ENCODE data around the gene MEAK7. TPM values are rescaled to one million over a fixed set of nuclear protein-coding genes. Genes with fewer than 3 reads are reported as not detected.

The MEAK7 gene
- total and polyA plus RNA-seq, 2 of the 4 experiments (the other 2 are of a cell fraction) = 27.4 to 39.0 TPM

DNA sequence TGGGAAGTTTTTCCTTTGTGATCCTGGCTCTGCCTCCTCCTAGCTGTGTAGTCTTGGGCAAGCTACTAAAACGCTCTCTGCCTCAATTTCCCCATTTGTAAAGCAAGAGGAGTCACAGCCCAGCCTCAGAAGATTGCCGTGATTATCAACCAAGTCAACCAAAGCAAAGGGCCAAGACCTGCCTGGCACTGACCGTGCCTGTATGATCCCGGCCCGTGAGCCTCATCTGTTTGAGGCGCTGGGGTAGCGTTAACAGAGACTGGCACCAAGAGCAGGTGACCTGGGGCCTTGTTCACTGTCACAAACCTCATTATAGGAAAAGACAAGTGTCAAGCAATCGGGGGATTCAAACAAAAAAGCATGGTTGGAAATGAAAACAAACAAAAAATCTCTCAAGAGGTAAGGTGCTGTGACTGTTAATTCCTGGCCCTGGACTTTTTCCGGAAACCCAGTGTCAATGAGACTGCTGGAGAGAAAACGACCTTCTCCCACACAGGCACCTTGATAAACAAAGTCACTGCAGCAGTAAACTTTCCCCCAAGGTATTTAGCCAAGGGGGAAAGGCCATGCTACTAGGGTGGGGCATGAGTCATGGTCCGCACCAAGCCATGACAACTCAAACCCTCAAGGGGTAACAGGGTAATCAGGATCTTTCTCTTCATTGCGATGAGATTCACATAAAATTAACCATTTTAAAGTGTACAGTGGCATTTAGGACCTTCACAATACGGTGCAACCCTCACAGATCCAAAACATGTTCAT, 5.4 kb downstream of the MEAK7 start:
- Histone ChIP-seq H3K27me3 (ENCODE audit: control insufficient read depth, insufficient read depth, low read length) (no peaks in the 10 kb centered on the region), H2BK15ac (ENCODE audit: low read depth, low read length) (no peak overlapping the region; the same call in 2 of the 3 replicates), H3K9ac (ENCODE audit: low read depth, low read length) (no peak overlapping the region), H2BK120ac (ENCODE audit: low read depth, low read length) (no peak overlapping the region), H2AFZ (replicated peaks; ENCODE audit: low read length, poor library complexity) (no peak overlapping the region), H3K4ac (ENCODE audit: low read depth, low read length) (peak overlapping the region; percentile 4; the same call in 1 of the 2 replicates), H3K23ac (ENCODE audit: low read depth, low read length) (peak overlapping the region; percentile 7; the same call in 1 of the 2 replicates), H3K27ac (ENCODE audit: insufficient read depth, low read length) (no peak overlapping the region), H3K56ac (ENCODE audit: extremely low read depth, insufficient read depth, low read length) (no peak overlapping the region), H3K18ac (ENCODE audit: low read depth, low read length) (no peak overlapping the region), H3K4me2 (ENCODE audit: low read depth, low read length) (no peak overlapping the region), H4K5ac (ENCODE audit: low read depth, low read length) (no peak overlapping the region), H3K9me3 (ENCODE audit: control insufficient read depth, insufficient read depth, low read length) (no peaks in the 10 kb centered on the region), H3K4me1 (ENCODE audit: control insufficient read depth, insufficient read depth, low read length) (peaks cover 10% of the 10 kb centered on the region), H3K4me3 (ENCODE audit: insufficient read depth, low read depth, low read length) (no peak overlapping the region), H2BK5ac (ENCODE audit: low read depth, low read length, poor library complexity, severe bottlenecking) (peak overlapping the region; percentile 29), H3K9me1 (ENCODE audit: insufficient read depth, low read length) (peaks cover 36% of the 10 kb centered on the region), H3K36me3 (ENCODE audit: control insufficient read depth, insufficient read depth, low read length) (peaks cover 49% of the 10 kb centered on the region), H2BK20ac (ENCODE audit: low read depth, low read length) (no peak overlapping the region), H4K20me1 (ENCODE audit: insufficient read depth, low read length) (peaks cover 17% of the 10 kb centered on the region; the same call in 1 of the 2 replicates), H2AK9ac (replicated peaks; ENCODE audit: low read depth, low read length, poor library complexity) (no peak overlapping the region), H3K79me1 (ENCODE audit: low read depth in 1 of 2, low read length in 2 of 2) (peaks cover 49 to 88% of the 10 kb centered on the region in 2 experiments), H4K8ac (ENCODE audit: low read depth in 2 of 2, low read length in 2 of 2) (no peak overlapping the region), H3K14ac (replicated peaks; ENCODE audit: low read depth, low read length) (0 out of 2 replicates have a peak overlapping the region, but pooled peaks have one; percentile 16), H4K91ac (ENCODE audit: insufficient read depth, low read depth, low read length) (no peak overlapping the region), H2AK5ac (ENCODE audit: low read depth, low read length) (peak overlapping the region; percentile 64)
- WGBS, 2 experiments (ENCODE audit: extremely low coverage in 2 of 2, insufficient read length in 1 of 2) = 91% methylated on average over 3 of the region's 13 CpGs; no CpG with 5 or more reads in 1 of the 2 experiments
- ATAC-seq (ENCODE audit: low read depth) (no peak), DNase-seq (no peak)
- BruUV-seq (replicated peaks) = no TSS peak
- intact Hi-C loops (cut with micrococcal nuclease) (no loop called here), in situ Hi-C loops (cut with MboI; ENCODE audit: low sequenced_read_pairs) (loop anchor here (25.0 kb wide), 1 partner anchor 537 kb away; the partner anchor contains the start of genes NECAB2 and OSGIN1), dilution Hi-C loops (cut with HindIII; ENCODE audit: low sequenced_read_pairs, unreplicated experiment) (no loop called here)
- POLR2A ChIA-PET (ENCODE audit: unreplicated experiment) = no interaction called here
- CTCF ChIA-PET = no interaction called here
- TF ChIP-seq RAD21 (IDR thresholded peaks at IDR 0.05; ENCODE audit: low read length) (no peak), FOS (IDR thresholded peaks at IDR 0.05; ENCODE audit: low read depth, low read length) (no peak), CEBPB (IDR thresholded peaks at IDR 0.05; ENCODE audit: low read depth, low read length) (no peak), POLR2A (IDR thresholded peaks at IDR 0.05; ENCODE audit: low read depth, low read length) (no peak), RFX5 (IDR thresholded peaks at IDR 0.05; ENCODE audit: low read depth, low read length) (no peak), MXI1 (IDR thresholded peaks at IDR 0.05; ENCODE audit: borderline replicate concordance, low read depth, low read length) (no peak), NFE2L2 (IDR thresholded peaks at IDR 0.05; ENCODE audit: low read depth, low read length) (no peak), RCOR1 (IDR thresholded peaks at IDR 0.05; ENCODE audit: insufficient replicate concordance, low read length) (no peak), SMC3 (IDR thresholded peaks at IDR 0.05; ENCODE audit: low read depth, low read length) (no peak), BHLHE40 (IDR thresholded peaks at IDR 0.05; ENCODE audit: low read depth, low read length) (no peak)
- TF ChIP-seq, protein P1, sequence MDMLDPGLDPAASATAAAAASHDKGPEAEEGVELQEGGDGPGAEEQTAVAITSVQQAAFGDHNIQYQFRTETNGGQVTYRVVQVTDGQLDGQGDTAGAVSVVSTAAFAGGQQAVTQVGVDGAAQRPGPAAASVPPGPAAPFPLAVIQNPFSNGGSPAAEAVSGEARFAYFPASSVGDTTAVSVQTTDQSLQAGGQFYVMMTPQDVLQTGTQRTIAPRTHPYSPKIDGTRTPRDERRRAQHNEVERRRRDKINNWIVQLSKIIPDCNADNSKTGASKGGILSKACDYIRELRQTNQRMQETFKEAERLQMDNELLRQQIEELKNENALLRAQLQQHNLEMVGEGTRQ (IDR thresholded peaks at IDR 0.05; ENCODE audit: low read depth, low read length) = no peak
- TF ChIP-seq, protein P2, sequence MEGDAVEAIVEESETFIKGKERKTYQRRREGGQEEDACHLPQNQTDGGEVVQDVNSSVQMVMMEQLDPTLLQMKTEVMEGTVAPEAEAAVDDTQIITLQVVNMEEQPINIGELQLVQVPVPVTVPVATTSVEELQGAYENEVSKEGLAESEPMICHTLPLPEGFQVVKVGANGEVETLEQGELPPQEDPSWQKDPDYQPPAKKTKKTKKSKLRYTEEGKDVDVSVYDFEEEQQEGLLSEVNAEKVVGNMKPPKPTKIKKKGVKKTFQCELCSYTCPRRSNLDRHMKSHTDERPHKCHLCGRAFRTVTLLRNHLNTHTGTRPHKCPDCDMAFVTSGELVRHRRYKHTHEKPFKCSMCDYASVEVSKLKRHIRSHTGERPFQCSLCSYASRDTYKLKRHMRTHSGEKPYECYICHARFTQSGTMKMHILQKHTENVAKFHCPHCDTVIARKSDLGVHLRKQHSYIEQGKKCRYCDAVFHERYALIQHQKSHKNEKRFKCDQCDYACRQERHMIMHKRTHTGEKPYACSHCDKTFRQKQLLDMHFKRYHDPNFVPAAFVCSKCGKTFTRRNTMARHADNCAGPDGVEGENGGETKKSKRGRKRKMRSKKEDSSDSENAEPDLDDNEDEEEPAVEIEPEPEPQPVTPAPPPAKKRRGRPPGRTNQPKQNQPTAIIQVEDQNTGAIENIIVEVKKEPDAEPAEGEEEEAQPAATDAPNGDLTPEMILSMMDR (conservative IDR thresholded peaks at IDR 0.05; ENCODE audit: low read depth, low read length) = no peak
